HK-2 (cell line): ENCODE results near the gene ZNF346.

Source experiments
- DNase-seq: peaks from one replicate; pipeline ENCODE4 v3.0.0-alpha.2; 2018; ENCODE audit not compliant: unreplicated experiment

Gene ZNF346

GRCh38 chr5:177067503-177067902 lies 45.0 kb downstream of the ZNF346 start:
- DNase-seq = no peak

- DNase-seq = no peak
Measured at GRCh38 chr5:177070536-177071191, 48.2 kb downstream of the ZNF346 start.

- peak; percentile 55 for DNase-seq
Measured at GRCh38 chr5:177071666-177072385, 49.3 kb downstream of the ZNF346 start.

- DNase-seq = no peak
Measured at GRCh38 chr5:177077335-177077734, 54.8 kb downstream of the ZNF346 start.

GRCh38 chr5:177079606-177080005 lies 57.1 kb downstream of the ZNF346 start:
- no peak for DNase-seq

- DNase-seq = no peak
Measured at GRCh38 chr5:177080265-177080664, 57.8 kb downstream of the ZNF346 start.

- no peak for DNase-seq
Measured at GRCh38 chr5:177081859-177082258, 59.4 kb downstream of the ZNF346 start.

- no peak for DNase-seq
Measured at GRCh38 chr5:177083357-177083756, 60.9 kb downstream of the ZNF346 start.

GRCh38 chr5:177084175-177084574 lies 61.7 kb downstream of the ZNF346 start:
- no peak for DNase-seq

GRCh38 chr5:177085985-177086653 lies 63.6 kb downstream of the ZNF346 start:
- DNase-seq = no peak

GRCh38 chr5:177086654-177087397 lies 64.3 kb downstream of the ZNF346 start, which contains the start of gene FGFR4:
FGFR4 (plus strand) TSS chr5:177086915; CDS start chr5:177089603, 2,688 bp downstream.
- DNase-seq = peak; percentile 90

GRCh38 chr5:177087398-177088005 lies 65.0 kb downstream of the ZNF346 start:
- no peak for DNase-seq

GRCh38 chr5:177089127-177089526 lies 66.6 kb downstream of the ZNF346 start:
- DNase-seq = no peak

GRCh38 chr5:177089825-177090641 lies 67.5 kb downstream of the ZNF346 start:
- no peak for DNase-seq

GRCh38 chr5:177090813-177091212 lies 68.3 kb downstream of the ZNF346 start:
- DNase-seq = no peak

- no peak for DNase-seq
Measured at GRCh38 chr5:177091232-177091631, 68.7 kb downstream of the ZNF346 start.

- no peak for DNase-seq
Measured at GRCh38 chr5:177092178-177093081, 69.9 kb downstream of the ZNF346 start.

GRCh38 chr5:177093082-177093712 lies 70.7 kb downstream of the ZNF346 start:
- DNase-seq = no peak

GRCh38 chr5:177093803-177094202 lies 71.3 kb downstream of the ZNF346 start:
- DNase-seq = no peak
